ENCODE measurements around the gene TEAD2.
A peak's percentile ranks its signal among the peaks of the same experiment; 100 is the strongest.
"Not testable (repeated sequence)": the region's sequence is repeated elsewhere in the genome, so short reads cannot be mapped to it uniquely, and the experiment has no call there.

TEAD2 gene

DNA sequence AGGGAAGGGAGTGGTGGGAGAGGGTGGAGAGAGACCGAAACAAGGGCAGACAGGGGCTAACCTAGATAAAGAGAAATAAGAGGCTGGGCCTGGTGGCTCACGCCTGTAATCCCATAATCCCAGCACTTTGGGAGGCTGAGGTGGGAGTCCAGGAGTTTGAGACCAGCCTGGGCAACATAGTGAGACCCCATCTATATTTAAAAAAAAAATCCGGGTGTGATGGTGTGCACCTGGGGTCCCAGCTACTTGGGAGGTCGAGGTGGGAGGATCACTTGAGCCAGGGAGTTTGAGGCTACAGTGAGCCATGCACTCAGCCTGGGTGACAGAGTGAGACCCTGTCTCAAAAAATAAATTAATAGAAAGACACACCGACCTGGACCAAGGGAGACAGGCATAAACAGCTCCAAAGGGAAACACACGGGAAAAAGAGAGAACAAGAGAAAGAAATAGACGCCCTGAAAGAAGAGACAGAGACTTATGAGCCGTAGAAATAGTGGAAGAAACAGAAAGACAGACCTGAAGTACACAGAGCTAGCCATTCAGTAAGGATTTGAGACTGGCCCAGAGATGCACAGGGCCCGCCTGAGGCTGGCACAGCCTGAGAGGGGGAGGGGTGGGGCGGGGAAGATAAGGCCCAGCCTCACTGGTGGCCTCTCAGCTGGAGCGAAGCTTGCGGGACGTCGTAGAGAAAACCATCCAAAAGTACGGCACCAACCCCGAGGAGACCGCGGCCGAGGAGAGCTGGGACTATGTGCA, 24.8 kb downstream of the TEAD2 start:
- TF ChIP-seq POLR2A (IDR thresholded peaks at IDR 0.05; ENCODE audit: low read depth, low read length): no peak
- FAIRE-seq (no peak), DNase-seq (ENCODE audit: insufficient read length, low spot score) (no peak)

DNA sequence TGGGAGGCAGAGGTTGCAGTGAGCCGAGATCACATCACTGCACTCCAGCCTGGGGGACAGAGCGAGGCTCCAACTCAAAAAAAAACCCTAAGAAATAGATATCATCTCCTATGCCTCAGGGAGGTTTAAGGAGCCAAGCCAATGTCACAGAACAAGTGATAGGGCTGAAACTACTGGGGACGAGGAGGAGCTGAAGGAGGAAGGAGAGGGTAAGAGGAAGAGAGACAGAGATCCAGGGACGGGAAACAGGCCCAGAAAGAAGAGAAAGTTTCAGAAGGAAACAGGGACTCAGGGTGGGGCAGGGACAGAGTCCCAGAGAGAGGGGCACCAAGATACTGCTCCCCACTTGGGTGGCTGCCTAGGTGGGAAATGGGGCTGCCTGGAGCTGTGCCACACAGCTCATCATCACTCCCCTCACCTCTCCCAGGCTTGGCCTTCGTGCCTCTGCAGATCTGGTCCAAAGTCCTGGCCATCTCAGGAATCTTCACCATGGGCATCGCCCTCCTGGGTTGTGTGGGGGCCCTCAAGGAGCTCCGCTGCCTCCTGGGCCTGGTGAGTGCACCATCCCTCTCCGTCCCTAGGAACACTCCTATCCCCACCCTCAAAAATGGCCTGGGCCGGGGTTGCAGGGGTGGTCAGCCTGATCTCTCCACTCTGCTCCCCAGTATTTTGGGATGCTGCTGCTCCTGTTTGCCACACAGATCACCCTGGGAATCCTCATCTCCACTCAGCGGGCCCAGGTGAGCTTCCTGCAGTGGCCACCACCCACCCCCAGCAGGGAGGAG, 25.5 kb downstream of the TEAD2 start:
- no peak for FAIRE-seq
- no peak for DNase-seq (ENCODE audit: insufficient read length, low spot score)
- no peak for TF ChIP-seq POLR2A (IDR thresholded peaks at IDR 0.05; ENCODE audit: low read depth, low read length)

DNA sequence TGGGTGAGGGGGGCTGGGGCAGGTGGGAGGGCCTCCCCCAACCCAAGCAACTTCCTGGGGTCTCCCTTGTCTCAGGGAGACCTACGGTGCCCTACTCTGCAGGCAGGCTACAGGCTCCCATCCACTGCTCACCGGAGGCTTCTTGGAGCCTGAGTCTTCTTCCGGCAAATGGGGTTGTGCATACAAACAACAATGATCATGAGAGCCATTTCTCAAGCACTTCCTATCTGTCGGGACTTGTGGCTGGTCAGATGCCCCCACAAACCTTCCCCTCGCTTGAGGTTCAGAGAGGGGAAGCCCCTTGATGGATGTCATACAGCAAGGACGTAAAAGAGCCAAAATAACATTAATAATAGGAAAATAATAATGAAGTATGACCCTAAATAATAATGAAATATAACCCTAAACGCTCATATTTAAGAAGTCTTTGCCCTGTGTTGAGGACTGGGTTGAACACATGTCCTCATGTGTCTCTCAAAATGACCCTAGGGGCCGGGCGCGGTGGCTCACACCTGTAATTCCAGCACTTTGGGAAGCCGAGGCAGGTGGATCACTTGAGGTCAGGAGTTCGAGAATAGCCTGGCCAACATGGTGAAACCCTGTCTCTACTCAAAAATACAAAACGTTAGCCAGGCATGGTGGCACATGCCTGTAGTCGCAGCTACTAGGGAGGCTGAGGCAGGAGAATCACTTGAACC, 26.3 kb downstream of the TEAD2 start:
- FAIRE-seq: no peak
- no peak for DNase-seq (ENCODE audit: insufficient read length, low spot score)
- TF ChIP-seq POLR2A (IDR thresholded peaks at IDR 0.05; ENCODE audit: low read depth, low read length): no peak

DNA sequence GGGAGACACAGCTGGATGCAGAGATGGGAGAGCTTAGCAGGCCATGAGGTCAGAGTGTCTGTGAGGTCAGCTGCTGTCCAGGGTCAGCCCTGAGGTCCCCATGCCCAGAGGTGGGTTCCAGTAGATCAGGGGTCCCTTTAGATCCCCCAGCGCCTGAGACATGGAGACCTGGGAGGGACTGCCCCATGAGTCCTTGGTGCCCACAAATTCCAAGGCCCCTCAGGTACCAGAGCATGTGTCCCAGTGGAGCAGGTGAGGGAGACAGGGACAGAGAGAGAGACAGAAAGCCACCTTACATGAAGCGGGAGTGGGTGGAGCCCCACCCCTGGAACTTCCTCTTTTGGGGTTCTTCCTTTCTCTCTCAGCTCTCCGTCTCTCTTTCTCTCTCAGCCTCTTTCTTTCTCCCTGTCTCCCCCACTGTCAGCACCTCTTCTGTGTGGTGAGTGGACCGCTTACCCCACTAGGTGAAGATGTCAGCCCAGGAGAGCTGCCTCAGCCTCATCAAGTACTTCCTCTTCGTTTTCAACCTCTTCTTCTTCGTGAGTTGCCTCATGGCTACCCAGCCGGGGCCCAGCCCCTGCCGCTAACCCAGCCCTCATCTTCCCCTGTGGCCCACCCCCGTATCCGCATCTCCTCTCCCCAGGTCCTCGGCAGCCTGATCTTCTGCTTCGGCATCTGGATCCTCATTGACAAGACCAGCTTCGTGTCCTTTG, 27.0 kb downstream of the TEAD2 start, which contains the start of gene CD37:
CD37 (plus strand) TSS at position 336 of the 713 bp plus-strand sequence; CDS start at position 471, 135 bp downstream.
- DNase-seq (ENCODE audit: insufficient read length, low spot score): no peak
- no peak for FAIRE-seq

DNA sequence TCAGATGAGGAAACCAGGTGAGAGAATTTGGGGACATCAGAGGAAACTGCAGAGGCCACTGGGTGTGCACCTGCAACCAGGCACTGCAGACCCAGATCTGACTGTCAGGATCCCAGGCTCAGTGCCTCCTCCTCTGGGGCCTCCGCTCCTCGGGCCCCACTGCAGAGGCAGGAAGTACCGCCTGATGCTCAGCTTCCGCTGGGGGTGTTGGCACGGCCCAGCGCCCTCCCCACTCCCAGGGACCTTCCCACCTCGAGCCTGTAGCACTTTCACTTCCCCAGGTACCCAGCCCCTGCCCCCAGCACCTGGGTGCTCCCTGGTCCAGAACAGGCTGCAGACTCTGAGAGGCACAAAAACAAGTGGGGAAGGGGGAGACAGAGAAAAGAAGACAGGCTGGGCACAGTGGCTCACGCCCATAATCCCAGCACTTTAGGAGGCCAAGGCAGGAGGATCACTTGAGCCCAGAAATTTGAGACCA, 28.4 kb downstream of the TEAD2 start:
- FAIRE-seq (no peak), DNase-seq (ENCODE audit: insufficient read length, low spot score) (no peak)
- TF ChIP-seq POLR2A (IDR thresholded peaks at IDR 0.05; ENCODE audit: low read depth, low read length): no peak

More for the DNA sequence above, 27.0 kb downstream of the TEAD2 start, which contains the start of gene CD37:
- TF ChIP-seq POLR2A (IDR thresholded peaks at IDR 0.05; ENCODE audit: low read depth, low read length): no peak

DNA sequence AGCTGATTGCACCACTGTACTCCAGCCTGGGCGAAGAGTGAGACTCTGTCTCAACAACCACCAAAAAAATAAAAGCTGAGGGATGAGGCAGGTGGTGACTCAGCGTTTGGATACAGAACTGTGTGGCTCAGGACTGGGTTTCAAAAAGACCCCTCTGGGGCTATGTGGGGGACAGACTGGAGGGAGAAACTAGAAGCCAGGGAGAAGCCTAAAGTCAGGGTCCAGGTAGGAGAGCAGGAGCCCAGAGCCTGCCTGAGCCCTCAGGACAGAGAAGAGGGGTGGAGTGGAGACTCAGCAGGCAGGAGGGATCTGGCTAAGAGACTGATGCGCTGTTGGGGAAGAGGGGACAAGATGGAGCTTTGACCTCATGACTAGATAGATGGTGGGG, 28.8 kb downstream of the TEAD2 start:
- DNase-seq (ENCODE audit: insufficient read length, low spot score) (no peak), FAIRE-seq (no peak)
- TF ChIP-seq POLR2A (IDR thresholded peaks at IDR 0.05; ENCODE audit: low read depth, low read length): no peak

DNA sequence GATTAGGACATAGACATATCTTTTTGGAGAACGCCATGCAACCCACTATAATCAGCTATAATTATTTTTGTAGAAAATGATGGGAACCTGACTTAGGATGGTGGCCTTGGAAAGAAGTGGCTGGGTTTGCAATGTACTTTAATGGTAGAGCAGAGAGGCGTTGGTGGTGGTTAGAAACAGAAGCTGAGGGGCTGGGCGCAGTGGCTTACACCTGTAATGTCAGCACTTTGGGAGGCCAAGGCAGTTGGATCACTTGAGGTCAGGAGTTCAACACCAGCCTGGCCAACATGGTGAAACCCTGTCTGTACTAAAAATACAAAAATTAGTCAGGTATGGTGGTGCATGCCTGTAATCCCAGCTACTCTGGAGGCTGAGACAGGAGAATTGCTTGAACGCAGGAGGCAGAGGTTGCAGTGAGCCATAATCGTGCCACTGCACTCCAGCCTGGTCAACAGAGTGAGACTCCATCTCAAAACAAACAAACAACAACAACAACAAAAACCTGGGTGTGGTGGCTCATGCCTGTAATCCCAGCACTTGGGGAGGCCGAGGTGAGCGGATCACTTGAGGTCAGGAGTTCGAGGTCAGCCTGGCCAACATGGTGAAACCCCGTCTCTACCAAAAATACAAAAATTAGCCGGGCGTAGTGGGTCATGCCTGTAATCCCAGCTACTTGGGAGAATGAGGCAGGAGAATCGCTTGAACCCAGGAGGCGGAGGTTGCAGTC, 29.4 kb downstream of the TEAD2 start:
- not testable (repeated sequence) for FAIRE-seq; DNase-seq (ENCODE audit: insufficient read length, low spot score)

DNA sequence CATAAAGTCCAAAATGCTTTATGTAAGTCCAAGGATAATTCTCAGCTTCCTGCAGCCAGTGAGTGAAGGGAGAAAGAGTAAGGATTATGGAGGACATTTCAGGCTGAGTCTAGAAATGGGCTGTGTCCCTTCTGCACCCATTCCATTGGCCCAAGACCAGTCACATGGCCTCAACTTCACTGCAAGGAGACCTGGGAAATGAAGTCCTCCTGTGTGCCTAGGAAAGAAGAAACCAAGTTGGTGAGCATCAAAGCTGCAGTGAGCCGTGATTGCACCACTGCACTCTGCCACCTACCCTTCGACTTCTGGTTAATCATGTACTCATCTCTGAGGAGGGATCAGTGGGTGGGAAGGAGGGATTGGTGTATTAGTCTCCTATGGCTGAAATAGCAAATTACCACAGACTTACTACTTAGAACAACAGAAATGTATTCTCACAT, 30.6 kb downstream of the TEAD2 start:
- TF ChIP-seq POLR2A (IDR thresholded peaks at IDR 0.05; ENCODE audit: low read depth, low read length): no peak
- no peak for FAIRE-seq
- peak; percentile 34 for DNase-seq (ENCODE audit: insufficient read length, low spot score)

DNA sequence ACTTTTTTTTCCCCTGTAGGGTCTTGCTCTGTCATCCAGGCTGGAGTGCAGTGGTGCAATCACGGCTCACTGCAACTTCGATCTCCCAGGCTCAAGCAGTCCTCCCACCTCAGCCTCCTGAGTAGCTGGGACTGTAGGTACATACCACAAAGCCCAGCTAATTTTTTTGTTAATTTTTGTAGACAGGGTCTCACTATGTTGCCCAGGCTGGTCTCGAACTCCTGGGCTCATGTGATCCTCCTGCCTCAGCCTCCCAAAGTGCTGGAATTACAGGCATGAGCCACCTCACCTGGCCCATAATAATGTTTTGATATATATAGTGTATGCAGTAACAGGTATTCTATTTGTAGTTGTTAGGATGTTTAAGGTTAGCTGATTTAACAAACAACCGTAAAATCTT, 31.0 kb downstream of the TEAD2 start:
- DNase-seq (ENCODE audit: insufficient read length, low spot score); FAIRE-seq: not testable (repeated sequence)

DNA sequence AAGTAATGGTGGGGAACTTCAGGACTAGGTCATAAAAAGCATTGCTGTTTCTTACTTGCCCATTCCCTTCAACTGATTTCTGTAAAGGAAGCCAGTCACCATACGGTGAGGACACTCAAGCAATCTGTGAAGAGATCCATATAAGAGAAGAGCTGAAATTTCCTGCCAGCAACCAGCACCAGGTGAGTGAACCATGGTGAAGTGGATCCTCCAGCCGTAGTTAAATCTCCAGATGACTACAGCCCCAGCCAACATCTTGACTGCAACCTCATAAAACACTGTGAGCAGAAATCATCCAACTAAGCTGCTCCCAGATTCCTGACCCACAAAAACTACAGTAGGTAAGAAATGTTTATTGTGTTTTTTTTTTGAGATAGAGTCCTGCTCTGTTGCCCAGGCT, 33.5 kb downstream of the TEAD2 start:
- DNase-seq (ENCODE audit: insufficient read length, low spot score) (no peak), FAIRE-seq (no peak)
- TF ChIP-seq POLR2A (IDR thresholded peaks at IDR 0.05; ENCODE audit: low read depth, low read length): no peak

DNA sequence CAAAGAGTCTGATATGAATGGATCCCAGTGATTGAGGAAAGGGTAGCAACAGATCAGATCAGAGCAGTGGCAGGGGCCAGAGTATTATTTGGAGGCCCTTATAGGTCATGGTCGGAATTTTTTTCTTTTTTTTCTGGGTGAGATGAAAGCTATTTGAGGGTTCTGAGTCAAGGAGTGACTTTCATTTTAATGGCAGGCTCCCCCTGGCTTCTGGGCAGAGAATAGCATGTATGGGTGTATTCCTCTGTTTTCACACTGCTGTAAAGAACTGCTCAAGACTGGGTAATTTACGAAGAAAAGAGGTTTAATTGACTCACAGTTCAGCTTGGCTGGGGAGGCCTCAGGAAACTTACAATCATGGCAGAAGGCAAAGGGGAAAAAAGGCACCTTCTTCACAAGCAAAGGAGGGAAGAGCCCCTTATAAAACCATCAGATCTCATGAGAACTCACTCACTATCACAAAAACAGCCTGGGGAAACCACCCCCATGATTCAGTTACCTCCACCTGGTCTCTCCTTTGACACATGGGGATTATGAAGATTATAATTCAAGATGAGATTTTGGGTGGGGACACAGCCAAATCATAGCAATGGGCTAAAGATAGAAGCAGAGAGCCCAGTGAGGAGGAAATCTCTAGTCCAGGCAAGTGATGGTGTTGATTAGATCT, 34.2 kb downstream of the TEAD2 start:
- TF ChIP-seq POLR2A (IDR thresholded peaks at IDR 0.05; ENCODE audit: low read depth, low read length): no peak
- FAIRE-seq (peak; percentile 15), DNase-seq (ENCODE audit: insufficient read length, low spot score) (no peak)

DNA sequence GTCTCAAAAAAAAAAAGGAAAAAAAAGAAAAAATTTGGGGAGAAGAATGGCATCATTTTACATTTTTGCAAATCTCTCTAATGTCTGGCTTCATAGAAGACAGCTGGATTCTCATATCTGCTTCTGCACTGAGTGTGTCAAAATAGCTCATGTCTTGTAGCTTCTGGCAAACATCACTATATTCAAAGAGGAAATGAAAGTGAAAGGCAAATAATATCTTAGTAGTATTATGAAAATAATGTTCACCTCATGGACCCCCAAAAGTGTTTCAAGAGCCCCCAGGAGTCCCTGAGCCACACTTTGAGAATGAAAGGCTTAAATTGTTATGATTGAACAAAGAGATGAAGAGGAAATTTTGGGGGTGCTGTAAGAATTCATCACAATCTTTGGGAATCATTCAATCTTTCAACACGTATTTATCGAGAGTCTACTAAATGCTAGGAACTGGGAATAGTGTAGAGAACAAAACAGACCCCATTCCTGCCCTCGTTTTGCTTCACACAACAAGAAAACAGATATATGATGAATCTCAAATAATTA, 36.0 kb downstream of the TEAD2 start:
- no peak for FAIRE-seq
- no peak for TF ChIP-seq POLR2A (IDR thresholded peaks at IDR 0.05; ENCODE audit: low read depth, low read length)
- no peak for DNase-seq (ENCODE audit: insufficient read length, low spot score)

DNA sequence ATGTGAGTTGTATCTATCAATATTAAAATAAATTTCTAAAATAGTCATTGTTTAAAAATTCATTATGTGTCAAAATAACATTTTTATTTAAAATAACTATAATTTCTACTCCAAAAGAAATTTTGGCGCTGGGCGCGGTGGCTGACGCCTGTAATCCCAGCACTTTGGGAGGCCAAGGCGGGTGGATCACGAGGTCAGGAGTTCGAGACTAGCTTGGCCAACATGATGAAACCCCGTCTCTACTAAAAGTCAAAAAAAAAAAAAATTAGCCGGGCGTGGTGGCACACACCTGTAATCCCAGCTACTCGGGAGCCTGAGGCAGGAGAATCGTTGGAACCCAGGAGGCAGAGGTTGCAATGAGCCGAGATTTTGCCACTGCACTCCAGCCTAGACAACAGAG, 36.5 kb downstream of the TEAD2 start:
- not testable (repeated sequence) for DNase-seq (ENCODE audit: insufficient read length, low spot score); FAIRE-seq

Measured in H54 (cell line).